Measurements from ENCODE around the gene DHH. TPM values are rescaled to one million over a fixed set of nuclear protein-coding genes. Genes with fewer than 3 reads are reported as not detected.
A peak's percentile ranks its signal among the peaks of the same experiment; 100 is the strongest.

DHH gene
- total and polyA plus RNA-seq, 9 of the 15 experiments (the other 6 are each of a cell fraction or from before 2014, with no cell fraction given), result 0.07 to 2.6 (median 0.54) TPM

DNA sequence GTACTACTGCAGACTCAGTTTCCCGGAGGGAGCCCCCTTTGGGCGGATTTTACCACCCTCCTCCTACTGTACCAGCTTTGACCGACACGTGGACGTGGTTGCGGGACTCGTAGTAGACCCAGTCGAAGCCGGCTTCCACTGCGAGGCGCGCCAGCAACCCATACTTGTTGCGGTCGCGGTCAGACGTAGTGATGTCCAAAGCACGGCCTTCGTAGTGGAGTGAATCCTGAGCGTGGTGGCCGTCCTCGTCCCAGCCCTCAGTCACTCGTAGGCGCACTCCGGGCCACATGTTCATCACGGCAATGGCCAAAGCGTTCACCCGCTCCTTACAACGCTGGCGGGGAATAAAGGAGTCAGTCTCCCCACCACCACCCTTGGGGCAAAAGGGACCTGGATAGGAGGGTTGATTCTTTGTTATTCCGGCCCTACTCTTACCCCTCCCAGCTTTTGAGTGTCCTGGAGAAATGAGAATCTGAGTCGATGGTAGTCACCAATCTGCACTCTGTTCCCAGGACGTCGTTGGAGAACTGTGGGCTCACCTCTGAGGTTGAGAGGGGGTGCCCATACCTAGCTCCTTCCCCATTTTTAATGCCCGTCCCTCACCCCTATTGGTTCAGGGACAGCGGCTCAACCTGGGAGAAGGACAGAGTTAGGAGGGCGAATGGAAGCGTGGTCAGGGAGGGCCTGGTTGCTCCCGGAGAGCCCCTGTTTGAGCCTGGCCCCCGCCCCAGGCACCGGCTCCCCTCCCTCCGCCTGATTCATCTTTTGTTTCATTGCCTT lies 3.4 kb downstream of the DHH start (continued):
- TF ChIP-seq GTF2B (IDR thresholded peaks at IDR 0.05; ENCODE audit: extremely low read depth, insufficient read length) (no peak), KAT8 (IDR thresholded peaks at IDR 0.05; ENCODE audit: low read depth) (no peak), MLLT1 (IDR thresholded peaks at IDR 0.05) (peak in 1 of 2 experiments; percentile 64; a peak in 1 of 4 replicates)

GRCh38 chr12:49089821-49090773 lies 4.5 kb downstream of the DHH start:
- peak; percentile 88 for FAIRE-seq
- Histone ChIP-seq H3K4me1 (replicated peaks in 1 of 2; ENCODE audit: control insufficient read depth in 2 of 2, insufficient read depth in 2 of 2, low read length in 2 of 2) (peaks cover 66 to 74% of the 10 kb centered on the region in 2 experiments), H3K9me3 (replicated peaks; ENCODE audit: control insufficient read depth, insufficient read depth, low read depth, low read length) (no peaks in the 10 kb centered on the region), H3K9me1 (ENCODE audit: control insufficient read depth, insufficient read depth, low read length) (no peaks in the 10 kb centered on the region), H2AFZ (ENCODE audit: low read depth, low read length) (peak overlapping the region; percentile 80), H3K27ac (ENCODE audit: extremely low read depth, low read depth, low read length) (peak overlapping the region; percentile 91), H4K20me1 (replicated peaks; ENCODE audit: control insufficient read depth, insufficient read depth, low read length) (no peaks in the 10 kb centered on the region), H3K27me3 (ENCODE audit: control insufficient read depth in 2 of 2, insufficient read depth in 2 of 2, low read length in 2 of 2) (no peaks in the 10 kb centered on the region), H3K79me2 (ENCODE audit: control insufficient read depth, insufficient read depth, low read length) (peaks cover 12% of the 10 kb centered on the region; the same call in 1 of the 3 replicates), H3K4me3 (peak overlapping the region; percentile 36), H3K9ac (ENCODE audit: insufficient read depth in 1 of 2, low read depth in 2 of 2, low read length in 2 of 2) (peak overlapping the region; percentile 33 to 90; a peak in 3 of 4 replicates), H3K36me3 (ENCODE audit: control insufficient read depth, insufficient read depth, low read length) (no peaks in the 10 kb centered on the region), H3K4me2 (ENCODE audit: insufficient read depth, low read length) (peak overlapping the region; percentile 69)
- no TSS peak for BruUV-seq (replicated peaks)
- ChIA-PET CTCF (ENCODE audit: low intra/inter-chr PET ratio) (interaction anchor here (1.0 kb wide), 1 partner anchor 252 kb away, joined by 6 read pairs; no protein-coding TSS in a partner anchor), POLR2A (interaction anchor here (0.6 to 6.6 kb wide), 8 partner anchors 11 to 176 kb away, joined by 3 to 103 read pairs (median 18); partner anchors contain the start of genes LMBR1L, RHEBL1, TUBA1B and TUBA1C)
- DNase-seq (ENCODE audit: extremely low read depth in 1 of 4, low spot score in 3 of 4), result peak; percentile 50 to 94 (median 68)
- intact Hi-C loops (cut with micrococcal nuclease) (loop anchor here (2.0 kb wide), 2 partner anchors 31 to 41 kb away; partner anchors contain the start of gene TUBA1B), in situ Hi-C loops (cut with MboI) (no loop called here)
- peak; percentile 52 for ATAC-seq
- 2% methylated on average over 76 of the region's 88 CpGs for WGBS (ENCODE audit: insufficient coverage, low coverage, missing lambda C conversion rate)
- peak; percentile 78 for TF ChIP-seq POLR2G (IDR thresholded peaks at IDR 0.05; ENCODE audit: low read depth, low read length)
- TF ChIP-seq RBFOX2 (IDR thresholded peaks at IDR 0.05; ENCODE audit: low read depth, low read length), result peak; percentile 77
- no peak for TF ChIP-seq ZNF224 (CRISPR knock-in tag; IDR thresholded peaks at IDR 0.05)
- TF ChIP-seq BRD4 (IDR thresholded peaks at IDR 0.05), result no peak
- no peak for TF ChIP-seq FOXJ2 (tag; IDR thresholded peaks at IDR 0.05)
- peak; percentile 92 for TF ChIP-seq EP300 (IDR thresholded peaks at IDR 0.05; ENCODE audit: low read length)
- no peak for TF ChIP-seq POU5F1 (IDR thresholded peaks at IDR 0.05; ENCODE audit: borderline replicate concordance, low read depth, low read length, partially characterized antibody)
- TF ChIP-seq ZNF668 (CRISPR knock-in tag; IDR thresholded peaks at IDR 0.05), result no peak
- peak; percentile 53; the same call in 1 of the 2 replicates for TF ChIP-seq JUND (IDR thresholded peaks at IDR 0.05; ENCODE audit: borderline replicate concordance, low read depth, low read length)
- peak; percentile 38; the same call in 1 of the 3 replicates for TF ChIP-seq JUND (tag; IDR thresholded peaks at IDR 0.05; ENCODE audit: borderline replicate concordance, low read depth, low read length)
- TF ChIP-seq ATF1 (CRISPR knock-in tag; IDR thresholded peaks at IDR 0.05), result no peak
- TF ChIP-seq ATF1 (tag; IDR thresholded peaks at IDR 0.05), result peak; percentile 57
